NCI-H2171 (cell line): ENCODE results near the gene KLK10.

Source experiments
- DNase-seq: peaks from one replicate; lab custom pipeline; 2025; lab: John Stamatoyannopoulos, UW

The KLK10 gene, protein sequence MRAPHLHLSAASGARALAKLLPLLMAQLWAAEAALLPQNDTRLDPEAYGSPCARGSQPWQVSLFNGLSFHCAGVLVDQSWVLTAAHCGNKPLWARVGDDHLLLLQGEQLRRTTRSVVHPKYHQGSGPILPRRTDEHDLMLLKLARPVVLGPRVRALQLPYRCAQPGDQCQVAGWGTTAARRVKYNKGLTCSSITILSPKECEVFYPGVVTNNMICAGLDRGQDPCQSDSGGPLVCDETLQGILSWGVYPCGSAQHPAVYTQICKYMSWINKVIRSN

DNA sequence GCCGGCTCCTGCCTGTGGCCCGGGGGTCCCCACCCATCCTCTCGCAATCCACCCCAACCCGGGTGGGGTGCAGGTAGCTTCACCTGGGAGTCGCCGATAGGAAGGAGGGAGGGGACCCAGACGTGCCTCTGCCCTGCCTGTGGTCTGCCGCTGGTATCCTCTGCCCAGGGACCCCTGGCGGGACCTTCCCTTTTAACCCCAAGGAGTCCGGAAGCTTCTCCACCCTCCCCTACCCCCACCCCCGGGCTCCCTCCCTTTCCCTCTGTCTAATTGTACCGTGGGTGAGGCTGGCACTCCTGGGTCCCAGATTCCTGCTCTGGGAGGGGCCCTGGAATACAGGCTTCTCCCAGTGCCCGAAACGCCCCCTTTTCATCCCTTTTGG is at the start of gene KLK10:
KLK10 (minus strand) TSS at position 166 of the 382 bp plus-strand sequence. CDS start 579 bp downstream, outside the sequence.
- no peak for DNase-seq

- DNase-seq, result no peak
Measured at GRCh38 chr19:51066393-51067186, 47.1 kb upstream of the KLK10 start.

- DNase-seq, result no peak
Measured at GRCh38 chr19:51065221-51065960, 45.9 kb upstream of the KLK10 start.

DNA sequence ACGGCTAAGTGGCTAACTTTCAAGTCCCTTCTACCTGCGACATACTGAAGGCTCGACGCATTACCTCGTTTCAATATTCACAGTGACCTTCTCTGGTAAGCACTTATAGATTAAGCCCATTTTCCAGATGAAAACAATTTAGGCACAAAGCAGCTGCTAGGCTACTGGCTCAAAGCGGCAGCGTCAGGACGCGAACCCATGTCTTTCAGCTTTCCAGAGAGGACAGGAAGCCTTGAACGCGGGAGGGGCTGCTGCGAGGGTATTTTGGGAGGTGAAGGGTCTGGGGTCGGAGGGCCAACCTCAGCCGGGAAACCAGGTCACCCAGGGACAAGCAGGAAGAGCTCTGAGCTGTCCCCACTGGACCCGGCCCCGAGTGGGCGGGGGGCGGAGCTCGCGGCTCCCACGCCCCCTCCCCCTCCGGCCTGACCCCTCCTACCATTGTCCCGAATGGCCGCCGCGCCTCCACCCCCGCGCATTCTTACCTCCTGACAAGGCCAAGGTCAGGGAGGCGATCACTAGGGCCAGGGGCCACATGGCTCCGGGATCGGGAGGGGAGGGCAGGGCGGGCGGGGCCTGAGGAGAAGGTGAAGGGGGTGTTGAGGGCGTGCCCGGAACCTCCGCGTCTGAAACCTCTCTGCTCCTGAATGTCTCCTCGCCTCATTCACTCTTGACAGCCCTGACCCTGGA is 45.2 kb upstream of the KLK10 start, which contains the start of gene KLK13:
KLK13 (minus strand) TSS at position 559 of the 687 bp plus-strand sequence; CDS start at position 534, 25 bp downstream.
- no peak for DNase-seq

DNA sequence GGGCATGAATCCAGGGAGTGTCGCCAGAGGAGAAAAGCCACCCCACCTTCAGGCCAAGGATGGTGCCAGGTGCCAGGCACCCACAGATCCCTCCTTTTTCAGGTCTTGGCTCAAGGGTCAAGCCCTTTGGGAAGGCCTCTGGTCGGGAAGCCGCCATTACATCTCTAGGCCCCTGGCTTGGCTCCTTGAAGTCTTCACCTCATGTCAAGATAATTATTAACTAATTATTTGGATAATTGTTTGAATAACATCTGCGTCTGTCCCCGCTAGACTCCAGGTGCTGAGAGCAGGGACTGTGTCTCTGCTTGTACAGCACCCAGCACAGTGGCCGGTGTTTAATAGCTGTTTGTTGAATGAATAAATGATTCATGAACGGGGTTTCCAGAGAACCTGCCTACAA is 44.2 kb upstream of the KLK10 start:
- DNase-seq, result no peak

DNA sequence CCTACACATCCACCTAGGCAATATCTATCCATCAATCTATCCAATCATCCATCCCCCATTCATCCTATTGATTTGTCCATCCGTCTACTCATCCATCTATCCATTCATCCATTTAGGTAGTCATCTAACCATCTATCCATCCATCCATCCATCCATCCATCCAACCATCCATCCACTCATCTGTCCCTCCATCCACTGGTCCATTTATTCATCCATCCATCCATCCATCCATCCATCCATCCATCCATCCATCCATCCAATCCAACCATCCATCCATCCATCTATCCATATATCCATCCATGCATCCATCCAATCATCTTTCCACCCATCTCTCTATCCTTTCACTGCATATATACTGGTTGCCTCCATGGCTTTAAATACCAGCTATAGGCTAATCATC is 41.5 kb upstream of the KLK10 start:
- DNase-seq, result no peak

- no peak for DNase-seq
Measured at GRCh38 chr19:51060336-51060735, 40.8 kb upstream of the KLK10 start.

GRCh38 chr19:51059715-51060114 is 40.2 kb upstream of the KLK10 start:
- DNase-seq, result no peak

DNA sequence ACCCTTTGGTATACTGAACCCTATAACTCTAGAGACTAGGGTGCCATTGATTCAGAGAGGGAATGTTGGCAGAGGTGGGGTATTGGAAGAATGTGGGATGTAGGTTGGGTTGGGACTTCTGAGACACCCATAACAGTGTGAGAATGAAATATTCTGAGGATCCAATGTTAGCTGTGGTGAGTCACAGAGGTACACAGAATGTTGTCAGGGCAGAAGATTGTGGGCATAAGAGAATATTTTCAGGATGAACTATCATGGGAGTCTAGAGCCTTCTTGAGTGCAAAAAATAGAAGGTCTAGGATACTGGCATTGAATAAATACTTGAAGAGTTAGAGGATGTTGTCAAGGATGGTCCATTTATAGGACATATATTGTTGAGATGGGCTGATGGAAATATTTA is 36.4 kb upstream of the KLK10 start:
- DNase-seq, result no peak

- no peak for DNase-seq
Measured at GRCh38 chr19:51047031-51047335, 27.5 kb upstream of the KLK10 start.

- no peak for DNase-seq
Measured at GRCh38 chr19:51044327-51044726, 24.8 kb upstream of the KLK10 start.

DNA sequence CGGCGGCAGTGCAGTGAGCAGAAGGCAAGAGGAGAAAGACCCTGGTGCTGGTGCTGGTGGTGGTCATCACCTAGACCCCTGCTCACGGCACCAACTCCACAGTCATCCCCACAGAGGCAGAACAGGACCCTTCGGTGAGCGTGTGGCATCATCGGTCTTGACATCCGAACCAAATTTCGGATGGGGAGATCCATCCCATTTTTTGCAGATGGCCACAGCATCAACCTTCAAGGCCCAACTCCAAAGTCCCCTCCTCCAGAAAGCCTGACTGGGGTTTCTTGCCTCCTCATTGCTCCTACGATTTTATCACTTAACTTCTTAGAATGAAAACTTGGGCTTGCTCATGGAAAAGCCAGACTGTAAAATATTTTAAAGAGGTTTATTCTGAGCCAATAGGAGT is 24.0 kb upstream of the KLK10 start:
- DNase-seq, result no peak

DNA sequence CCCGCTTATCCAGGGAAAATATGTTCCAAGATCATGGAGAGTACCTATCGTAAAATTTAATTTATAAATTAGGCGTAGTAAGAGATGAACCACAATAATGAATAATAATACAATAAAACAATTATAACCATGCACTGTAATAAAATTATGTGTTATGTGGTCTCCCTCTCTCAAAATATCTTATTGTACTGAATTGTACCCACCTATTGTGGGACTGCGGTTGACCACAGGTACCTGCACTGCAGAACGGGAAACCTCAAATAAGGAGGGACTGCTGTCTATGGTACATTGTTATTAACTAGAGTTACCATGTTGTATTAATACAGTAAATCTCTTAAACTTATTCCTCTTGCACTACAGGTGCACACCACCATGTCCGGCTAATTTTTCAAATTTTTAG is 20.6 kb upstream of the KLK10 start:
- DNase-seq, result no peak

DNA sequence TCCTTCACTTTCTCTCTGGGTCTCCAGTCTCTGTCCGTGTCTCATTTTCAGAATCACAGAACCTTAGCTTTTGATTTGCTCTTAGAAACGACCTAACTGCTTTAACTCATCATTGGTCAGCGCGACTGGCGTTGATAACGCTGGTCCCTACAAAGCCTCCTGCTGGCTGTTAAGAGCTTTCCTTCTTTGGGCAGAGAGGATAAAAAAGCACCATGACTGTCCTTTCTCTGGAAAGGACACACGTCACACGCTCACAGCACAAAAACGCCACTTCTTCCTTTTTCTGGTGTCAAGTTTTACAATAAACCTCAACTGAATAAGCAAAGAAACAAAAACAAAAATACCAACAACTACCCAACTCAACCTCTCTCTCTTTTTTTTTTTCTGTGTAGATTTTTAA is 17.0 kb upstream of the KLK10 start:
- DNase-seq, result no peak

DNA sequence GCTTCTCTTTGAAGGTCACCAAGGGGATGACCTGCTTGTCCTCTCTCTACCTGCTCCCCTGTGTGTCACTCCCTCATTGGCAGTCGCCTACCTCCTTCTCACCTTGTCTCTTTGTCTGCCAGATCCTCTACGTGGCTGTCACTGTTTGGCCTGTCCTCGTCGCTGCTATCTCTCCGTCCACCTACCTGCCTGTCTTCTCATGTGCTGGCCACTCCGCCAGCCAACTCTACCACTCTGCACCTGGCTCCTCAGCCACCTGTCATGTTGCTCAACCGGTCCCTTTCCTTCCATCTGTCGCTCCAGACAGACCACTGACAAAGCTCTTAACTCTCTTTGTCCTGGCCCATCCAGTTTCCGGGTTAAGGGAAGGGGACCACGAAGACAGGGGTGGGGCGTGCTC is 15.2 kb upstream of the KLK10 start, which contains the start of gene KLK12:
KLK12 (minus strand) TSS at position 299 of the 400 bp plus-strand sequence. CDS start 381 bp downstream, outside the sequence.
- no peak for DNase-seq

DNA sequence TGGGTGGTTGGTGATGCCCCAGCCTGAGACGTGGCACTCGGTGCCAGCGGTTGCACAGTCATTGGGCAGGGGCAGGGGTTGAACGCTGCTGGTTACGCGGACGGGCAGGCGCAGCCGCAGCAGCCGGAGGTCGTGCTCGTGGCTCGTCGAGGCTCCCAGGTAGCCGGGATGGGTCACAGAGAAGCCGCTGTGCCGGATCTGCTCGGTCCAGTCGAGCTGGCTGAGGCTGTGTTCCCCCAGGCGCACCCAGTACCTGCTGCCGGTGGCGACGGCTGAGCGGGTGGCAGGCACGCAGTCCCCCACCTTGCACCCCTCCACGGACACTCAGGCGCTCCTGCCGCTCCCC is 12.3 kb upstream of the KLK10 start:
- no peak for DNase-seq

DNA sequence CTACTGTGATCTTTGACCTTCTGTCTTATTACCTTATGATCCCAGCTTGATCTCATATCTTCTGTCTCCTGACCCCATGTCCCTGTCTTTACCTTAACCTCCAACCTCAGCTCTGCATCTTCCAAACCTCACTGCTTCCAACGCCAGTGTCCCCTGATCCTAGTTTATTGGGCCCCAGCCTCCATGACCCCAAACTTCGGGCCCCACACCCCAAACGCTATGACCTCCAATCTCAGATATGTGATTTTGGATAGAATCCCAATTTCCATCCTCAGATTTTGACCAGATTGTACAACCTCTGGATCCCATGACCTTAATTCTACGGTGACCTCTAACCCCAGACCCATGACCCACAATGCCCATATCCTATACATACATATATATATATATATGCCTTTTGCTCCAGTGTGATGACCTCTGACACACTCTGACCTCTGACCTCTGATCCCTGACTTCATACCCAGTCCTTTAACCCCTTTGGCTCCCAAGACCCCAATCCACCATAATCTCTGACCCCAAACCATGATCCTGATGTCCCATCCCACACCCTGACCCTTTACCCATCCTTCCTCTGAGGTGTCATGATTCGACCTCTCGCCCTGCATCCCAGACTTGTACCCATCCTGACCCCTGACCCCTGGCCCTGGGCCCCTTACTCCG is 11.8 kb upstream of the KLK10 start:
- DNase-seq, result no peak

DNA sequence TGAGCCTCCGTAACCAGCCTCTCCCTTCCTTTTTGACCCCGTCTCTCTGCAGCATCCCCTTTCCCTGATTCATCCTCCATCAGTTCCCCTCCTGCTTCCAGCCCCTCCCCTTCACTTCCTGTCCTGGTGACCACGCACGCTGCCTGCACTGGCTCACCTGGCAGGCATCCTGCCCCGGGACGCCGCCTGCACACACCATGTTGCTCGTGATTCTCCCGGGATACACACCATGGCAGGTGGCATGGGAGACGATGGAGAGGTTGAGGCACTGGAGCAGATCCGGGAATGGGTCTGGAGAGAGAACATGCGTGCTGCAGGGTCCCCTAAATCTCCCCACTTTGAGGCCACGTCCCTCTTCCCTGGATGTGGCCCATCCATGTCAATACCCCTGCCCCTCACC is 11.1 kb upstream of the KLK10 start:
- DNase-seq, result no peak

DNA sequence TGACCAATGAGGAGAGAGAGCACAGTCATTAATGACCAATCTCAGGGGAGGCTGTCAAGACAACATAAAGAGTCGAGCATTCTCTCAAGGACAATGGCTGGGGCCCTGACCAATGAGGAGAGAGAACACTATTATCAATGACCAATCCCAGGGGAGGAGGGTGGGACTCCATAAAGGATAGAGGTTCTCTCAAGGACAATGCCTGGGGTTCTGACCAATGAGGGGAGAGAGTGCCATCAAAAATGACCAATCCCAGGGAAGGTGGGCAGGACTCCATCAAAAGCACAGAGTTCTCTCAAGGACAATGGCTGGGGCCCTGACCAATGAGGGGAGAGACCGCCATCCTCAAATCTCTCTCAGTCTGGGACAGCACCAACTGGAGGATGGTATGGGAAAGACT is 10.2 kb upstream of the KLK10 start:
- DNase-seq, result no peak

GRCh38 chr19:51027873-51028272 is 8.4 kb upstream of the KLK10 start:
- DNase-seq, result no peak

DNA sequence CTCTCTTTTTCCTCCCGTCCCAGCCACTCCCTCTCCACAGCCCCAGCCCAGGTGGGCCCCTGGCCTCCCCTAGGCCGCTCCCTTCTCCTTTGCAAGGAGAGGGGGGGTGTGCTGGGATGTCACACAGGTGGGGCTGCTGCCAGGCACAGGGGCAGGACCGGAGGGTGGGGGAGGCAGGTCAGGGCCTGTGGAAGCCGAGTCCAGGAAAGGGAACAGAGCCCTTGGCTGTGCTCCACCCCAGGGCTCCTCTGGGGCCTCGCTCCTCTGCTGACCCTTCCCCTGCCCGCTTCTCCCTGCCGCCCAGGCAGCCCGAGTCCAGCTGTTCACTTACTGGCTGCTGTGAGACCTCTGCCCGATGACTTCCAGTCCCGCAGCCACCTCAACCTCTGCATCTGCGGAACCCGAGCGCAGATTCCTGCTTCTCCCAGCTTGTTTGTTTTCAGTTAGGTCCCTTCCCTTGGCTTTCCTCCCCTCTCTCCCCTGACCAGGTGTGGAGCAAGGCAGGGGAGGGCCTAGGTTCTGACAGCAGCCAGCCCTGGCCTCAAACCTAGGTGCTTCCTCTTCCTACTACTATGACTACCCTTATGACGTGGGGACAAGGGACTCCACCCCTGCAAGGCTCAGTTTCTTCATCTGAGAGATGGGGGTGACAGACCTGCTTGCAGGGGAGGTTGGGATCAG is 7.8 kb upstream of the KLK10 start:
- DNase-seq, result no peak

DNA sequence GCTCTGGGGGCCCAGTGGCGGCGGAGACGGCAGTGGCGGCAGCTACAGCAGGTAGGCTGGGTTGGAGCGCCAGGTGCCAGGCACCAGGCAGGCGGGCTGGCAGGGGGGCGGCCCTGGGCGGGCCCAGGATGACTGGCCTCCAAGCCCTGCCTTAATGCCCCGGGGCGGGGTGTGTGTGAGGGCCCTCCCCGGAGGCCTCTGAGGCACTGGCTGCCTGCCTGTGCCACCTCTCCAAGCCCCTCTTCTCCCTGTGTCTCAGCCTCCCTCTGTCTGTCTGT is 7.0 kb upstream of the KLK10 start, which contains the start of gene KLK11:
KLK11 (minus strand) TSS at position 63 of the 278 bp plus-strand sequence. CDS start 985 bp downstream, outside the sequence.
- DNase-seq, result no peak
